Prostate gland (tissue), 2 donors: ENCODE measurements around the gene DAD1. TPM values are rescaled to one million over a fixed set of nuclear protein-coding genes. Genes with fewer than 3 reads are reported as not detected.
A peak's percentile ranks its signal among the peaks of the same experiment; 100 is the strongest.

Experiments used
- DNase-seq: peaks from one replicate; pipeline ENCODE4 v3.0.0-alpha.2; 2019; ENCODE audit warnings: low spot score
- H3K27ac ChIP-seq, 2 donors: fragments of 200-600 bp; sonication (generic); 2 replicates each; pipeline ENCODE4 v1.5.1; 2017 to 2019
- H3K27me3 ChIP-seq: fragments of 200-600 bp; sonication (generic); replicated peaks from 2 replicates; pipeline ENCODE4 v1.5.1; 2019; ENCODE audit not compliant: insufficient read depth
- H3K36me3 ChIP-seq, 2 donors: fragments of 200-600 bp; sonication (generic); 1 replicate in 1 of 2; 2 replicates in 1 of 2; pipeline versions ENCODE4 v1.5.1 to v1.8.1; 2017 to 2019
- H3K4me1 ChIP-seq: fragments of 200-600 bp; sonication (generic); replicated peaks from 2 replicates; pipeline ENCODE4 v1.5.1; 2019
- H3K4me3 ChIP-seq, 2 donors: fragments of 200-600 bp; sonication (generic); 2 replicates each; pipeline ENCODE4 v1.5.1; 2017 to 2019
- H3K9me3 ChIP-seq: fragments of 200-600 bp; sonication (generic); 2 replicates; pipeline ENCODE4 v1.5.1; 2017
- POLR2A ChIP-seq: fragments of 450-650 bp; IDR thresholded peaks from one replicate; pipeline ENCODE4 v1.6.1; 2016; ENCODE audit warnings: antibody characterized with exemption, mild to moderate bottlenecking
- POLR2AphosphoS5 ChIP-seq: sonication (generic); formaldehyde crosslinking; IDR thresholded peaks from one replicate; pipeline ENCODE4 v1.6.1; 2017; ENCODE audit warnings: antibody characterized with exemption
- WGBS: methylation state at CpG from one replicate; pipeline ENCODE4 v1.1.5; 2018; 5-methylcytosine and 5-hydroxymethylcytosine counted together
- intact Hi-C: fragments of 100-400 bp; cut with DNase I; formaldehyde crosslinking; loops from one replicate; pipeline ENCODE4 v1.14.2; 2022
- total RNA-seq, 2 donors: library from RNA; depleted of rRNA; stranded (reverse); fragments of >200 nt; gene quantifications; one replicate each; pipeline ENCODE4 v1.1.0, GENCODE V29; 2016
- TF ChIP-seq, protein P1 (sequence below), 4 experiments: fragments of 200-600 bp in 2 of 4; fragments of 450-650 bp in 2 of 4; sonication (generic) in 2 of 4; IDR thresholded peaks; 1 replicate in 3 of 4; 2 replicates in 1 of 4; pipeline ENCODE4 v1.5.1; 2016 to 2019; ENCODE audit warnings: antibody characterized with exemption in 4 of 4, mild to moderate bottlenecking in 2 of 4, moderate library complexity in 2 of 4

Gene DAD1
- total RNA-seq, 2 donors from 2014 or later, result 231 to 289 TPM

DNA sequence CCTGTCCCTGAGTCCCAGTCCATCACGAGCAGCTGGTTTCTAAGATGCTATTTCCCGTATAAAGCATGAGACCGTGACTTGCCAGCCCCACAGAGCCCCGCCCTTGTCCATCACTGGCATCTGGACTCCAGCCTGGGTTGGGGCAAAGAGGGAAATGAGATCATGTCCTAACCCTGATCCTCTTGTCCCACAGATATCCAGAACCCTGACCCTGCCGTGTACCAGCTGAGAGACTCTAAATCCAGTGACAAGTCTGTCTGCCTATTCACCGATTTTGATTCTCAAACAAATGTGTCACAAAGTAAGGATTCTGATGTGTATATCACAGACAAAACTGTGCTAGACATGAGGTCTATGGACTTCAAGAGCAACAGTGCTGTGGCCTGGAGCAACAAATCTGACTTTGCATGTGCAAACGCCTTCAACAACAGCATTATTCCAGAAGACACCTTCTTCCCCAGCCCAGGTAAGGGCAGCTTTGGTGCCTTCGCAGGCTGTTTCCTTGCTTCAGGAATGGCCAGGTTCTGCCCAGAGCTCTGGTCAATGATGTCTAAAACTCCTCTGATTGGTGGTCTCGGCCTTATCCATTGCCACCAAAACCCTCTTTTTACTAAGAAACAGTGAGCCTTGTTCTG is 41.6 kb downstream of the DAD1 start:
- Histone ChIP-seq H3K4me1 (no peaks in the 10 kb centered on the region), H3K4me3 (no peak overlapping the region), H3K9me3 (no peaks in the 10 kb centered on the region), H3K27ac (no peak overlapping the region), H3K36me3 (no peaks in the 10 kb centered on the region), H3K27me3 (no peaks in the 10 kb centered on the region)
- WGBS, result 88% methylated on average over 9 of the region's 9 CpGs
- no peak for DNase-seq
- intact Hi-C loops, result no loop called here
- TF ChIP-seq POLR2A, result no peak
- TF ChIP-seq POLR2AphosphoS5, result no peak
- TF ChIP-seq, protein P1, sequence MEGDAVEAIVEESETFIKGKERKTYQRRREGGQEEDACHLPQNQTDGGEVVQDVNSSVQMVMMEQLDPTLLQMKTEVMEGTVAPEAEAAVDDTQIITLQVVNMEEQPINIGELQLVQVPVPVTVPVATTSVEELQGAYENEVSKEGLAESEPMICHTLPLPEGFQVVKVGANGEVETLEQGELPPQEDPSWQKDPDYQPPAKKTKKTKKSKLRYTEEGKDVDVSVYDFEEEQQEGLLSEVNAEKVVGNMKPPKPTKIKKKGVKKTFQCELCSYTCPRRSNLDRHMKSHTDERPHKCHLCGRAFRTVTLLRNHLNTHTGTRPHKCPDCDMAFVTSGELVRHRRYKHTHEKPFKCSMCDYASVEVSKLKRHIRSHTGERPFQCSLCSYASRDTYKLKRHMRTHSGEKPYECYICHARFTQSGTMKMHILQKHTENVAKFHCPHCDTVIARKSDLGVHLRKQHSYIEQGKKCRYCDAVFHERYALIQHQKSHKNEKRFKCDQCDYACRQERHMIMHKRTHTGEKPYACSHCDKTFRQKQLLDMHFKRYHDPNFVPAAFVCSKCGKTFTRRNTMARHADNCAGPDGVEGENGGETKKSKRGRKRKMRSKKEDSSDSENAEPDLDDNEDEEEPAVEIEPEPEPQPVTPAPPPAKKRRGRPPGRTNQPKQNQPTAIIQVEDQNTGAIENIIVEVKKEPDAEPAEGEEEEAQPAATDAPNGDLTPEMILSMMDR (IDR thresholded peaks at IDR 0.05), result no peak

- intact Hi-C loops, result no loop called here
- TF ChIP-seq, protein P1 (IDR thresholded peaks at IDR 0.05), result no peak
- TF ChIP-seq POLR2AphosphoS5 (no peak), POLR2A (no peak)
- no peaks in the 10 kb centered on the region for H3K9me3 ChIP-seq
- no peaks in the 10 kb centered on the region for H3K27me3 ChIP-seq
- no peaks in the 10 kb centered on the region for H3K36me3 ChIP-seq
- H3K27ac ChIP-seq, result no peak overlapping the region
- DNase-seq, result no peak
- WGBS, result 53% methylated on average over 3 of the region's 3 CpGs
- H3K4me1 ChIP-seq, result no peaks in the 10 kb centered on the region
- no peak overlapping the region for H3K4me3 ChIP-seq
Observed at GRCh38 chr14:22546722-22547071, 42.3 kb downstream of the DAD1 start.

DNA sequence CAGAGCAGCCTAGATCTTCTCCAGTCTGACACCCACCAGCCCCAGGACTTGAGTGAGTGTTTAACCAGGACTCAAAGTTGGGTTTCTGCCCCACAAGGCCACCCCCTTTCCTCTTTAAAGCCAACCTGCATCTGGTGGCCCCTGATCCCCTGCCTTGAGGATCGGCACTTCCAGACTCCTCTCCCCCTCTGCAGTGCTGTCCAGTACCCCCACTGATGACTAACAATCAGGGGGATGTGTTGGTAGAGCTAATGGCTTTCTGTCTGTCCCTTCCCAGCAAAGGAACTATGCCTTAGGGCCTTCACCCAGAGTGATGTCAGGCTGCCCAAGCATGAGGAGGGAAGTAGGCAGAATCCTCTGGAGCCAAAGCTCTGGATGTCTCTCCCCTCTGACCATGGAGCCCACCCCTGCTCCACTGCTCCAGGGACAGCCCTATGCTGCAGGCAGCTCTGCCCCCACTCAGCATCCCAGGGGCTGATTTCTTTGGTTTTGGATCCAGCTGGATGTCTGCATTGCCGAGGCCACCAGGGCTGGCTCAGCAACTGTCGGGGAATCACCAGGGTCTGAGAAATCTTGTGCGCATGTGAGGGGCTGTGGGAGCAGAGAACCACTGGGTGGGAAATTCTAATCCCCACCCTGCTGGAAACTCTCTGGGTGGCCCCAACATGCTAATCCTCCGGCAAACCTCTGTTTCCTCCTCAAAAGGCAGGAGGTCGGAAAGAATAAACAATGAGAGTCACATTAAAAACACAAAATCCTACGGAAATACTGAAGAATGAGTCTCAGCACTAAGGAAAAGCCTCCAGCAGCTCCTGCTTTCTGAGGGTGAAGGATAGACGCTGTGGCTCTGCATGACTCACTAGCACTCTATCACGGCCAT is 42.9 kb downstream of the DAD1 start:
- H3K9me3 ChIP-seq, result no peaks in the 10 kb centered on the region
- peak overlapping the region in 1 of 2 donors; percentile 31 for H3K27ac ChIP-seq
- DNase-seq, result no peak
- H3K36me3 ChIP-seq, result no peaks in the 10 kb centered on the region
- 48% methylated on average over 9 of the region's 9 CpGs for whole genome bisulfite sequencing
- H3K4me3 ChIP-seq, result no peak overlapping the region
- H3K27me3 ChIP-seq, result no peaks in the 10 kb centered on the region
- TF ChIP-seq POLR2AphosphoS5, result no peak
- TF ChIP-seq, protein P1 (IDR thresholded peaks at IDR 0.05), result no peak
- no peak for TF ChIP-seq POLR2A
- intact Hi-C loops, result no loop called here
- H3K4me1 ChIP-seq, result no peaks in the 10 kb centered on the region

DNA sequence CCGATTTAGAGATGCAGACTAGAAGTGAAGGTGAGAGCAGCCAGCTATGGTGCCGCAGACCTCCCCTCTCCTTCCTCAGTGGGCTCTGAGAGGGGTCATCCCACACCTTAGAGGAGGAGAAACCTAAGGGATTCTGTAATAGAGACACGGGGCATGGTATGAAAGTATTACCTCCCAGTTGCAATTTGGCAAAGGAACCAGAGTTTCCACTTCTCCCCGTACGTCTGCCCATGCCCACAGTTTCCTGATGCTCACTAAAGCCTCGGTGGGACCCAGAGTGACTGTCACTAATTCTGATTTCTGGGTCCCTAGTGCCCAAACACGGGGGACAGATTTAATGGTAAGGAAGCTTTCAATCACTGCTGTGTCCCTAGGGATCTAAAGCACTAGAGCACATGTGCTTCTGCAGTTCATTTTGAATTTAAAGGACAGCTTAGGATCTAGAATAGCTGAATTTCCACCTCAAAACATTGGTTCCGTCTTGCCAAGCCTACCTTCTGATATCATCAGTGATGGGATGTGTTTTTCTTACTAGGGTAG is 44.1 kb downstream of the DAD1 start:
- no peaks in the 10 kb centered on the region for H3K4me1 ChIP-seq

More for the DNA sequence above, 44.1 kb downstream of the DAD1 start:
- WGBS, result 67% methylated on average over 8 of the region's 8 CpGs
- no peak for TF ChIP-seq POLR2A
- TF ChIP-seq, protein P1 (IDR thresholded peaks at IDR 0.05), result no peak
- no peak for TF ChIP-seq POLR2AphosphoS5
- no peaks in the 10 kb centered on the region for H3K27me3 ChIP-seq
- no peak for DNase-seq
- no peaks in the 10 kb centered on the region for H3K36me3 ChIP-seq
- intact Hi-C loops, result no loop called here
- no peaks in the 10 kb centered on the region for H3K9me3 ChIP-seq
- H3K27ac ChIP-seq, result peak overlapping the region in 1 of 2 donors; percentile 31
- H3K4me3 ChIP-seq, result no peak overlapping the region
